Ovary (tissue), 9 donors: ENCODE results near the gene LRRC56. TPM values are rescaled to one million over a fixed set of nuclear protein-coding genes. Genes with fewer than 3 reads are reported as not detected.

ENCODE experiments used
- DNase-seq, 5 donors: peaks; one replicate each; pipeline ENCODE4 v3.0.0-alpha.2; 2019 to 2020
- H3K27ac ChIP-seq, 2 donors: fragments of 200-600 bp; one replicate each; pipeline versions ENCODE4 v1.5.1 to v1.8.0; 2019 to 2022
- H3K27me3 ChIP-seq: fragments of 200-600 bp; one replicate; pipeline ENCODE4 v1.8.0; 2022
- H3K36me3 ChIP-seq: fragments of 200-600 bp; sonication (generic); one replicate; pipeline ENCODE4 v1.5.1; 2019
- H3K4me1 ChIP-seq: one replicate; pipeline ENCODE4 v1.8.1; 2013; ENCODE audit warnings: mild to moderate bottlenecking, moderate library complexity; ENCODE audit not compliant: insufficient read depth
- H3K4me3 ChIP-seq: fragments of 200-600 bp; sonication (generic); one replicate; pipeline ENCODE4 v1.5.1; 2017
- H3K9me3 ChIP-seq, 2 donors: fragments of 200-600 bp in 1 of 2; sonication (generic) in 1 of 2; one replicate each; pipeline versions ENCODE4 v1.5.1 to v1.8.1; 2013 to 2019; ENCODE audit warnings: mild to moderate bottlenecking in 1 of 2, moderate library complexity in 1 of 2
- CTCF ChIP-seq, 3 donors: fragments of 450-650 bp in 2 of 3; fragments of 200-600 bp in 1 of 3; IDR thresholded peaks; one replicate each; pipeline versions ENCODE4 v1.5.1 to v1.8.0; 2016 to 2022; ENCODE audit warnings: antibody characterized with exemption in 3 of 3, mild to moderate bottlenecking in 1 of 3
- EP300 ChIP-seq: sonication (generic); formaldehyde crosslinking; IDR thresholded peaks from one replicate; pipeline ENCODE4 v1.6.1; 2017; ENCODE audit warnings: antibody characterized with exemption
- POLR2A ChIP-seq: fragments of 450-650 bp; IDR thresholded peaks from one replicate; pipeline ENCODE4 v1.6.1; 2017; ENCODE audit warnings: antibody characterized with exemption, mild to moderate bottlenecking, moderate library complexity
- WGBS, 3 donors: extraction: QIAGEN DNeasy Blood & Tissue Kit in 1 of 3; methylation state at CpG; one replicate each; pipeline versions ENCODE4 v1.1.5 to v1.1.7; 2013 to 2017; 5-methylcytosine and 5-hydroxymethylcytosine counted together
- intact Hi-C, 4 donors: fragments of 100-400 bp; cut with DNase I; formaldehyde crosslinking; loops; one replicate each; pipeline versions ENCODE4 v1.11.0 to v1.15.1; 2022 to 2023
- polyA plus RNA-seq, 2 donors: library from polyadenylated mRNA; stranded (reverse); fragments of 200-250 nt in 1 of 2; fragments of 350-450 nt in 1 of 2; fragmentation: Illumina TruSeq in 1 of 2; extraction: RNeasy Lipid Tissue Mini Kit (QIAGEN cat#74804) in 1 of 2; gene quantifications; one replicate each; pipeline ENCODE4 v1.2.3, GENCODE V29; 2013 to 2014
- total RNA-seq, 7 donors: library from RNA; depleted of rRNA in 2 of 7; stranded (reverse); fragments of >200 nt in 2 of 7; fragmentation: NEBNext Ultra II Directional in 3 of 7; extraction: Animal tissue kit (Norgen Biotek cat#: 25700) in 3 of 7; gene quantifications; one replicate each; pipeline versions ENCODE4 v1.1.0 to v1.2.4, GENCODE V29; 2016 to 2023
- donor health status: DM: no; HTN: no; CAD: no; lungs with moderate emphysema.
- donor health status: DM: no; HTN: no; CAD: no.
- donor health status: Bipolar disorder and iron deficiency.
- donor health status: DM: yes; HTN: yes; CAD: no.
- donor health status: DM: no; HTN: no; CAD: no.
- donor health status: DM: yes; HTN: yes; CAD: no.

The LRRC56 gene
- total and polyA plus RNA-seq, 9 donors = 0.60 to 6.2 (median 2.0) TPM; not detected in 1

GRCh38 chr11:521177-521688, 16.1 kb upstream of the LRRC56 start:
- TF ChIP-seq EP300 (no peak), CTCF (IDR thresholded peaks at IDR 0.05) (no peak), POLR2A (no peak)
- WGBS, 3 donors = 78 to 91% (median 86%) methylated on average over 10 of the region's 10 CpGs
- no peaks in the 10 kb centered on the region for H3K9me3 ChIP-seq
- H3K4me1 ChIP-seq = no peaks in the 10 kb centered on the region
- H3K27me3 ChIP-seq = no peaks in the 10 kb centered on the region
- intact Hi-C loops = no loop called here
- H3K27ac ChIP-seq = no peak overlapping the region
- no peaks in the 10 kb centered on the region for H3K36me3 ChIP-seq
- H3K4me3 ChIP-seq = no peak overlapping the region
- no peak for DNase-seq

- Histone ChIP-seq H3K4me1 (no peaks in the 10 kb centered on the region), H3K27ac (no peak overlapping the region), H3K4me3 (no peak overlapping the region), H3K9me3 (no peaks in the 10 kb centered on the region), H3K36me3 (no peaks in the 10 kb centered on the region), H3K27me3 (no peaks in the 10 kb centered on the region)
- no peak for DNase-seq
- no peak for TF ChIP-seq CTCF (IDR thresholded peaks at IDR 0.05)
- no peak for TF ChIP-seq EP300
- no peak for TF ChIP-seq POLR2A
- intact Hi-C loops = no loop called here
- 53 to 72% (median 69%) methylated on average over 17 of the region's 17 CpGs for WGBS, 3 donors
Observed at GRCh38 chr11:526192-526591, 11.1 kb upstream of the LRRC56 start.

- Histone ChIP-seq H3K27me3 (no peaks in the 10 kb centered on the region), H3K27ac (no peak overlapping the region), H3K4me1 (no peaks in the 10 kb centered on the region), H3K4me3 (no peak overlapping the region), H3K36me3 (no peaks in the 10 kb centered on the region), H3K9me3 (no peaks in the 10 kb centered on the region)
- TF ChIP-seq EP300 (no peak), POLR2A (no peak), CTCF (IDR thresholded peaks at IDR 0.05) (no peak)
- WGBS, 3 donors = 71 to 88% (median 73%) methylated on average over 14 to 30 of the region's 30 CpGs
- DNase-seq = no peak
- intact Hi-C loops = no loop called here
Observed at GRCh38 chr11:528166-528814, 9.0 kb upstream of the LRRC56 start.

GRCh38 chr11:528815-529727, 8.3 kb upstream of the LRRC56 start:
- 56 to 64% (median 61%) methylated on average over 15 to 29 of the region's 29 CpGs for WGBS, 3 donors
- no peak for DNase-seq
- no peaks in the 10 kb centered on the region for H3K36me3 ChIP-seq
- H3K27me3 ChIP-seq = no peaks in the 10 kb centered on the region
- H3K27ac ChIP-seq = no peak overlapping the region
- H3K4me1 ChIP-seq = no peaks in the 10 kb centered on the region
- H3K9me3 ChIP-seq = no peaks in the 10 kb centered on the region
- H3K4me3 ChIP-seq = no peak overlapping the region
- TF ChIP-seq EP300 (no peak), POLR2A (no peak), CTCF (IDR thresholded peaks at IDR 0.05) (no peak)
- intact Hi-C loops = no loop called here
